ENCODE data around the gene CEP350. TPM values are rescaled to one million over a fixed set of nuclear protein-coding genes. Genes with fewer than 3 reads are reported as not detected.
"Not testable (repeated sequence)": the region's sequence is repeated elsewhere in the genome, so short reads cannot be mapped to it uniquely, and the experiment has no call there.

CEP350 gene
- total RNA-seq, 2 experiments from 2014 or later = 48.6 to 54.2 TPM

DNA sequence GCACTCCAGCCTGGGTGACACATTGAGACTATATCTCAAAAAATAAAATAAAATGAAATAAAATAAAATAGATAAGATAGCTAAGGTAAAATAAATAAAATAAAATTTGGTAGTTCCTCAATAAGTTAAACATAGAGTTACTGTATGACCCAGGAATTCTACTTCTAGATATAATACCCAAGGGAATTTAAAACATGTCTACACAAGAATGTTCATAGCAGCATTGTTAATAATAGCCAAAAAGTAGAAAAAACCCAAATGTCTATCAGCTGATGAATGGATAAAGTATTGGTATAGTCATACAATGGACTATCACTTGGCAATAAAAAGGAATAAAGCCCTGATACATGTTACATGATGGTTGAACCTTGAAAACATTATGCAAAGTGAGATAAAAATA lies 47.8 kb downstream of the CEP350 start:
- Histone ChIP-seq H4K20me1 (ENCODE audit: insufficient read depth, low read length) (no peaks in the 10 kb centered on the region), H2AFZ (ENCODE audit: low read length) (no peak overlapping the region), H3K36me3 (ENCODE audit: insufficient read depth, low read length) (peaks cover 69% of the 10 kb centered on the region), H3K79me2 (ENCODE audit: insufficient read depth, low read depth, low read length) (peaks cover 4% of the 10 kb centered on the region; the same call in 1 of the 2 replicates), H3K4me1 (ENCODE audit: insufficient read depth, low read length, poor library complexity, severe bottlenecking) (peaks cover 8% of the 10 kb centered on the region), H3K4me2 (ENCODE audit: low read length) (no peak overlapping the region), H3K9me2 (ENCODE audit: insufficient read depth, low read length) (no peaks in the 10 kb centered on the region), H3K27ac (ENCODE audit: low read depth, low read length, poor library complexity, severe bottlenecking) (no peak overlapping the region), H3K4me3 (ENCODE audit: low read depth, low read length, poor library complexity, severe bottlenecking) (no peak overlapping the region), H3K9me3 (ENCODE audit: low read length) (no peaks in the 10 kb centered on the region)
- POLR2A ChIA-PET = interaction anchor here (0.6 to 1.7 kb wide), 3 partner anchors 8 to 95 kb away, joined by 3 to 4 read pairs (median 3); no protein-coding TSS in a partner anchor
- TF ChIP-seq EZH2phosphoT487 (IDR thresholded peaks at IDR 0.05; ENCODE audit: borderline replicate concordance, low read depth, low read length) (no peak), CTCF (conservative IDR thresholded peaks at IDR 0.05; ENCODE audit: low read length) (no peak)
- CTCF ChIA-PET (ENCODE audit: unreplicated experiment) = no interaction called here
- DNase-seq (ENCODE audit: low spot score) = no peak
- intact Hi-C loops (cut with micrococcal nuclease; ENCODE audit: unreplicated experiment) = no loop called here
- no TSS peak for BruUV-seq (replicated peaks)

DNA sequence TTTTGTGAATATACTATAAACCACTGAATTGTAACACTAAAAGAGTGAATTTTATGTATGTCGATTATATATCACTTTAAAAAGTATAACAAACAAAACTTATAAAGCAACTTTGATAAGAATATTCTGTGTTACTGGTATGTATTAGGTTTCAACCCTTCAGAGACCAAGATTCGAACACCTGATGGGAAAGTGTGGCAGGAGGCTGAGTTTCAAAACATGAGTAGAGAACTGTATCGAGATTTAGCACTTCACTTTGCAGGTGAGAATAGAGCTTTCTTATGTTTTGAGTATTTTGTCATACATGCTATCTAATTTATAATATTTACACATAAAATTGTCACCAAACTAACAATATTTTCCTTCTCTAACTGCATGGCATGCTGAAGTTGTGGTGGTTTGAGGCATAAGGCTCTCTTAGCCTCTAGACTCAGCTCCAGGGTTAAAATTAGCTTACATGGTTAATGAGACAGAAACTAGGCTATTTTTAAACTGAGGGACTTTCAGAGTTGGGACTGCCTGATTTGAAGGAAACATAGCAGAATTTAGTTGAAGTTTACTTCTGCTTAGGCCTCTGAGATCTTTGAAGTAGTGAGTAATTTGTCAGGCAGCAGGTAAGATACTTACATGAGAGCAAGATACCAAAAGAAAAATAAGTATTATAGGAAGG lies 48.6 kb downstream of the CEP350 start:
- Histone ChIP-seq H2AFZ (ENCODE audit: low read length) (no peak overlapping the region), H4K20me1 (ENCODE audit: insufficient read depth, low read length) (no peaks in the 10 kb centered on the region), H3K9me2 (ENCODE audit: insufficient read depth, low read length) (no peaks in the 10 kb centered on the region), H3K79me2 (ENCODE audit: insufficient read depth, low read depth, low read length) (peaks cover 4% of the 10 kb centered on the region; the same call in 1 of the 2 replicates), H3K27ac (ENCODE audit: low read depth, low read length, poor library complexity, severe bottlenecking) (no peak overlapping the region), H3K4me1 (ENCODE audit: insufficient read depth, low read length, poor library complexity, severe bottlenecking) (peaks cover 8% of the 10 kb centered on the region), H3K9me3 (ENCODE audit: low read length) (no peaks in the 10 kb centered on the region), H3K4me3 (ENCODE audit: low read depth, low read length, poor library complexity, severe bottlenecking) (no peak overlapping the region), H3K4me2 (ENCODE audit: low read length) (no peak overlapping the region), H3K36me3 (ENCODE audit: insufficient read depth, low read length) (peaks cover 70% of the 10 kb centered on the region)
- no peak for DNase-seq (ENCODE audit: low spot score)
- intact Hi-C loops (cut with micrococcal nuclease; ENCODE audit: unreplicated experiment) = no loop called here
- ChIA-PET CTCF (ENCODE audit: unreplicated experiment) (no interaction called here), POLR2A (interaction anchor here (0.5 to 1.7 kb wide), 5 partner anchors 14 to 88 kb away, joined by 3 to 4 read pairs (median 3); no protein-coding TSS in a partner anchor)
- BruUV-seq (replicated peaks) = no TSS peak
- TF ChIP-seq CTCF (conservative IDR thresholded peaks at IDR 0.05; ENCODE audit: low read length) = no peak
- TF ChIP-seq EZH2phosphoT487 (IDR thresholded peaks at IDR 0.05; ENCODE audit: borderline replicate concordance, low read depth, low read length) = no peak

- BruUV-seq (replicated peaks); intact Hi-C loops (cut with micrococcal nuclease; ENCODE audit: unreplicated experiment); H3K9me2 ChIP-seq (ENCODE audit: insufficient read depth, low read length); H3K4me1 ChIP-seq (ENCODE audit: insufficient read depth, low read length, poor library complexity, severe bottlenecking); DNase-seq (ENCODE audit: low spot score); H3K27ac ChIP-seq (ENCODE audit: low read depth, low read length, poor library complexity, severe bottlenecking); H3K79me2 ChIP-seq (ENCODE audit: insufficient read depth, low read depth, low read length); H3K9me3 ChIP-seq (ENCODE audit: low read length); H2AFZ ChIP-seq (ENCODE audit: low read length); H3K4me2 ChIP-seq (ENCODE audit: low read length); H4K20me1 ChIP-seq (ENCODE audit: insufficient read depth, low read length); H3K4me3 ChIP-seq (ENCODE audit: low read depth, low read length, poor library complexity, severe bottlenecking); POLR2A ChIA-PET; CTCF ChIA-PET (ENCODE audit: unreplicated experiment): not testable (repeated sequence)
- peaks cover 53% of the 10 kb centered on the region for H3K36me3 ChIP-seq (ENCODE audit: insufficient read depth, low read length)
Observed at GRCh38 chr1:180006762-180007161, 52.2 kb downstream of the CEP350 start.
